ENCODE data around the gene NAPSA.

Gene NAPSA

GRCh38 chr19:50383852-50384684 is 18.6 kb upstream of the NAPSA start, which contains the start of gene POLD1:
Gene POLD1 (plus strand): TSS chr19:50384347. CDS start chr19:50398852, 14,505 bp downstream.
- DNase-seq: peak; percentile 99

GRCh38 chr19:50383001-50383851 is 17.8 kb upstream of the NAPSA start:
- no peak for DNase-seq

- DNase-seq: no peak
Measured at GRCh38 chr19:50381881-50382729, 16.7 kb upstream of the NAPSA start.

- no peak for DNase-seq
Measured at GRCh38 chr19:50380751-50381151, 15.3 kb upstream of the NAPSA start.

GRCh38 chr19:50380137-50380536 is 14.7 kb upstream of the NAPSA start:
- DNase-seq: no peak

GRCh38 chr19:50379602-50380001 is 14.2 kb upstream of the NAPSA start:
- no peak for DNase-seq

- no peak for DNase-seq
Measured at GRCh38 chr19:50378863-50379236, 13.4 kb upstream of the NAPSA start.

- DNase-seq: no peak
Measured at GRCh38 chr19:50378169-50378862, 12.9 kb upstream of the NAPSA start.

- no peak for DNase-seq
Measured at GRCh38 chr19:50377517-50377916, 12.1 kb upstream of the NAPSA start.

- peak; percentile 75 for DNase-seq
Measured at GRCh38 chr19:50377051-50377461, 11.6 kb upstream of the NAPSA start.

GRCh38 chr19:50376166-50377050 is 11.0 kb upstream of the NAPSA start, which contains the start of gene NR1H2:
Gene NR1H2 (plus strand): TSS chr19:50376457. CDS start chr19:50377606, 1,149 bp downstream.
- DNase-seq: peak; percentile 97

- DNase-seq: no peak
Measured at GRCh38 chr19:50371914-50372475, 6.6 kb upstream of the NAPSA start.

GRCh38 chr19:50368649-50369570 is 3.5 kb upstream of the NAPSA start:
- DNase-seq: peak; percentile 83

GRCh38 chr19:50362656-50363424 is 2.6 kb downstream of the NAPSA start:
- no peak for DNase-seq

- DNase-seq: no peak
Measured at GRCh38 chr19:50362030-50362412, 3.4 kb downstream of the NAPSA start.

GRCh38 chr19:50361290-50362029 is 4.0 kb downstream of the NAPSA start:
- no peak for DNase-seq

GRCh38 chr19:50359328-50359818 is 6.1 kb downstream of the NAPSA start:
- no peak for DNase-seq
